HAP-1 (cell line): ENCODE data around the gene EIF1AX.

Experiments used
- DNase-seq, 2 experiments: peaks; one replicate each; pipeline ENCODE4 v3.0.0-alpha.2; 2016 to 2020; ENCODE audit warnings: low spot score in 2 of 2
- H3K27me3 ChIP-seq: fragments of 250-450 bp; sonication (Bioruptor Pico); 2 replicates; pipeline ENCODE4 v1.5.1; 2020; ENCODE audit warnings: low read depth, mild to moderate bottlenecking, moderate library complexity
- H3K36me3 ChIP-seq: fragments of 250-450 bp; sonication (Bioruptor Pico); replicated peaks from 2 replicates; pipeline ENCODE4 v1.5.1; 2020; ENCODE audit warnings: mild to moderate bottlenecking
- H3K4me1 ChIP-seq: fragments of 250-450 bp; sonication (Bioruptor Pico); 2 replicates; pipeline ENCODE4 v1.5.1; 2020; ENCODE audit warnings: mild to moderate bottlenecking
- H3K4me3 ChIP-seq: fragments of 250-450 bp; sonication (Bioruptor Pico); 2 replicates; pipeline ENCODE4 v1.5.1; 2020; ENCODE audit warnings: mild to moderate bottlenecking, moderate library complexity
- H3K9me3 ChIP-seq: fragments of 250-450 bp; sonication (Bioruptor Pico); 2 replicates; pipeline ENCODE4 v1.5.1; 2020; ENCODE audit warnings: mild to moderate bottlenecking, moderate library complexity
- in situ Hi-C: fragments of 300-500 bp; cut with MboI; formaldehyde crosslinking; loops from 3 replicates; pipeline ENCODE4 v1.14.3; 2020; ENCODE audit warnings: low sequenced_read_pairs, inconsistent platforms, mixed read lengths

Gene EIF1AX

DNA sequence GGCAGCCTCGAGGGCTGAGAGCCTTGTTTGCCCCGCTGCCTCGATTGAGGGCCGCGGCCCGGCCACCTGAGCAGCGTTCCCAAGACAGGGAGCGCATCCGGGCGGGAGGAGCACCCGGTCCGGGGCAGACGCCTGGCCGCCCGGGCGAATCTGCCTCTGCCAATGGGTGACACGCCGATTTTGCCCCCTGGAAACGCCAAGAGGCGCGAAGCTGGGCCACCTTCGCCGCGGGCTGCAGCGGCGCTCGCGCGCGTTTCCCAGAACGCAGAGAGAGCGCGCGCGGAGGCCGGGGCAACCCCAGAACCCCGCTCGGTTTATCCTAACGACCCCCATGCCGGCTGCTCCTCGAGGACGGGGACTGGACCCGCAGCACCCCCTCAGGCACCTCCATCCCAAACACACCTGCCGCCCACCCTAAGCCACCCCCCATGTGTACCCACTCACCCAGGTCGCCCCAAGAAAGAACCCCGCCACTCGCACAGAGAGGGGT, 25.5 kb downstream of the EIF1AX start:
- no peak overlapping the region for H3K4me3 ChIP-seq
- H3K4me1 ChIP-seq = no peaks in the 10 kb centered on the region
- H3K9me3 ChIP-seq = no peaks in the 10 kb centered on the region
- in situ Hi-C loops = no loop called here
- DNase-seq = no peak
- H3K27me3 ChIP-seq = no peaks in the 10 kb centered on the region
- no peaks in the 10 kb centered on the region for H3K36me3 ChIP-seq

DNA sequence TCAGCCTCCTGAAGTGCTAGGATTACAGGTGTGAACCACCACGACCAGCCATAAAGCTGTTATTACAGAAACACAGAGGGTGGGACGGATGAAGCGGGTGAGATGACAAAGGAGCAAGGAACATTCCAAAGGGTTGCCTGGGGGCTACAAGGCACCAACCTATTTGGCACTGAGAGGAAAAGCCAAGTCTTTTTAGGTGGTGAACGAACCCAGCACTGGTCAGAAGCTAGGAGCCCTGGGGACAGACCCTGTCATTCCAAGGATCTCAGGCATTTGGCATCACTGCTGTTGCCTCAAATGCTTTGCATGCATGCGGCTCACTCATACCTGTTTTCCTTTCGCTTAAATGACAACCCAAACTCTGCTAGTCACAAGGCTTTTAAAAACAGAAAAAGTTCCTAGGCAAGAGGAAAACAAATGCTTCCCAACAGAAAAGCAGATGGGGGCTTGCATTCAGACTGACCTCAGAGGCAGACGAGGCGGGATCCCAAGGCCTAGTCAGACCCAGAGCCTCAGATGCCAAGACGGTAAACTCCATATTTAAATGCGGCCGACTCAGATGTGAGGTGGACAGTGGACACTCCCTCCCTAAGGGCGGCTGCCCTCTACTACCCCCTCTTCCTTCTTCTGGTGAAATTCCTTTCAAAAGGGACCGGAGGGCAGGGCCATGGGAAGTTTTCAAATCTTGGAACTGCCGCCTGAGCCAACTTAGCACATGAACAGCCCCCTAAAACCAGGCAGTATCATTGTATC, 29.4 kb downstream of the EIF1AX start:
- Histone ChIP-seq H3K36me3 (no peaks in the 10 kb centered on the region), H3K27me3 (no peaks in the 10 kb centered on the region), H3K4me1 (no peaks in the 10 kb centered on the region), H3K9me3 (no peaks in the 10 kb centered on the region), H3K4me3 (no peak overlapping the region)
- in situ Hi-C loops = no loop called here
- no peak for DNase-seq

- no peaks in the 10 kb centered on the region for H3K27me3 ChIP-seq
- H3K9me3 ChIP-seq = no peaks in the 10 kb centered on the region
- no peak for DNase-seq
- H3K4me1 ChIP-seq = no peaks in the 10 kb centered on the region
- in situ Hi-C loops = no loop called here
- H3K4me3 ChIP-seq = no peak overlapping the region
- H3K36me3 ChIP-seq = no peaks in the 10 kb centered on the region
Measured at GRCh38 chrX:20111271-20111670, 30.4 kb downstream of the EIF1AX start.

DNA sequence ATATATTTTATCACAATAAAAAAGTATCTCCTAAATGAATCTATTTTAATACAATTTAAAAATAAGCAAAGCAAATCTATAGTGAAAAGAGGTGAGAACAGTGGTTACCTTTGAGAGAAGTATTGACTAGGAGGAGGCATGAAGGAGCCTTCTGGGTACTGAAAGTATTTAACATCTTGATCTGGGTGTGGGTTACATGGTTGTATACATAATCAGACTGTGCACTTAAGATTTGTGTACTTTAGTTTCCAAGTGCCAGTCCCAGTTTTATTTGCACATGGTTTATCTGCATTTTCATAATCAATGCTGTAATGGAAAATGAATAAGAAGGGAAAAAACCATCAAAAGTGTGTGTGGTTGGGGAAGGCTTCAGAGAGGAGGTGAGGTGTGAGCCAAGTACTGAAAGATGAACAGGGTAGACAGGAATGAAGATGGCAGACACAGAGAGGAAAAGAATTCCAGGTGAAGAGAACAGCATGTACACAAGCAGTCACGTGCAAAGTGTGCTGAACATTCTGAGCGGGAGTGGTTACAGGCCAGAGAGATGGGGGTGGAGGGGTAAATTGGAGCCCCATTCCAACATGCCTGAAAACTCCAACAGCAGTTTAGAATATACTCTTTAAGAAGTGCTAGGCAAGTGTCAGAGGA, 39.6 kb downstream of the EIF1AX start:
- Histone ChIP-seq H3K36me3 (no peaks in the 10 kb centered on the region), H3K4me3 (no peak overlapping the region), H3K4me1 (no peaks in the 10 kb centered on the region), H3K27me3 (no peaks in the 10 kb centered on the region), H3K9me3 (no peaks in the 10 kb centered on the region)
- in situ Hi-C loops = no loop called here
- DNase-seq = no peak

- in situ Hi-C loops = no loop called here
- no peaks in the 10 kb centered on the region for H3K9me3 ChIP-seq
- no peak for DNase-seq
- H3K36me3 ChIP-seq = no peaks in the 10 kb centered on the region
- H3K27me3 ChIP-seq = no peaks in the 10 kb centered on the region; the same call in 1 of the 2 replicates
- no peaks in the 10 kb centered on the region for H3K4me1 ChIP-seq
- no peak overlapping the region for H3K4me3 ChIP-seq
Measured at GRCh38 chrX:20091499-20091898, 50.1 kb downstream of the EIF1AX start.

- no peaks in the 10 kb centered on the region; the same call in 1 of the 2 replicates for H3K27me3 ChIP-seq
- H3K4me1 ChIP-seq = no peaks in the 10 kb centered on the region
- H3K4me3 ChIP-seq = no peak overlapping the region
- H3K36me3 ChIP-seq = no peaks in the 10 kb centered on the region
- DNase-seq = no peak
- H3K9me3 ChIP-seq = no peaks in the 10 kb centered on the region
- in situ Hi-C loops = no loop called here
Measured at GRCh38 chrX:20089845-20090244, 51.8 kb downstream of the EIF1AX start.

DNA sequence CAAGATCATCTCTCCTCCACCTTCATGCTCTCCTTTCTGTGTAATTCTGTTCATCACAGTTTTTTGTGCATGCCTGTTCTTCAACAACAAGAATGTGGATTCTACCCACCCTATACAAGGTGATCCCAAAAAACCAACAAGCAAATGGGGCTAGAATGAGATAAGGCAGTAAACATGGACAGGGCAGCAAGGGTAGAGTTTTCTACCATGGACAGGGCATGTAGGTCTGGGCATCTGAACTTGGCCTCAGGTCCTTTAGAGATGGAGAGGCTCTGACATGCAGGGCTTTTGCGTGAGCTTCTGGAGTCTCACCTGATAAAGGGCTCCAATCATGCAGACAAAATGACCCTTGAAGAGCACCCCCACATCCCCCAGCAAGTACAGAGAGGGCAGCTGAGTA, 61.4 kb downstream of the EIF1AX start:
- H3K4me1 ChIP-seq = no peaks in the 10 kb centered on the region
- DNase-seq = no peak
- no peaks in the 10 kb centered on the region for H3K27me3 ChIP-seq
- H3K9me3 ChIP-seq = no peaks in the 10 kb centered on the region
- H3K4me3 ChIP-seq = no peak overlapping the region
- in situ Hi-C loops = no loop called here
- no peaks in the 10 kb centered on the region for H3K36me3 ChIP-seq
